HG02798 (cell line): ENCODE data around the gene DUSP14.
"Not testable (repeated sequence)": the region's sequence is repeated elsewhere in the genome, so short reads cannot be mapped to it uniquely, and the experiment has no call there.

Experiments used
- ATAC-seq: cut with Tn5 transposase; IDR thresholded peaks from one replicate; pipeline ENCODE4 v1.9.1; 2021; ENCODE audit warnings: mild to moderate bottlenecking; ENCODE audit not compliant: unreplicated experiment, poor library complexity

DUSP14 gene

DNA sequence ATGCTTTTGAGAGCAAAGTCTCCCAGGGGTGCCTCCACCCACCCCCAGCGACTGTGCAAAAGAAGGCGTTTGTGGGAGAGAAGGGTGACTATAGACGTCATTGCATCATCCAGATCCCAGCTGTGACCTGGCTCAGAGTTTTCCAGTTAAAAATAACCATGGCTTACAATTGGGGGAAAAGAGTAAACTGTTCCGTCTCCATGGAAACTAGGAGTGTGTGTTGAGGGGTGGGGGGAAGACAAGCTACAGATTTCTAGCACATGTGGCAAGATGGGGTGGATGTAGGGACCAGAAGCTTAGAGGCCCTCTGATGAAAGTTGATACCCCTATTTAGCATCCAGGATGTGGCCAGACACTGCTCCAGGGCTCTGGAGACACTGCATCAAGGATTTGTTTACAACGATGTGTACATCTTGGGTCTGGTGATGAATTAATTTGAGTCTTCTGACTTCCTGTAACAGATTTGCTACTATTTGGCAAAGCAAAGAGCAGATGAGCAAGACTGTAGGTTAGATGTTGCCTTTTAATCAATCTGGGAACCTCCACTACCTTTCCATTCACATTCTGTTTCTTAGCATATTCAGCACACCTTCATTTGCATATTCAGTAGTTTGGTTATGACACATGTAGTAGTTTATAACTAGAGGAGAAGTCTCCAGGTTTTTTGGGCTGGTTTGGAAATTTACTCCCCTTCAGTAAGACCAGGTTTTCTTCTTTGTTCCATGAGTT is 6.2 kb upstream of the DUSP14 start:
- ATAC-seq: no peak

DNA sequence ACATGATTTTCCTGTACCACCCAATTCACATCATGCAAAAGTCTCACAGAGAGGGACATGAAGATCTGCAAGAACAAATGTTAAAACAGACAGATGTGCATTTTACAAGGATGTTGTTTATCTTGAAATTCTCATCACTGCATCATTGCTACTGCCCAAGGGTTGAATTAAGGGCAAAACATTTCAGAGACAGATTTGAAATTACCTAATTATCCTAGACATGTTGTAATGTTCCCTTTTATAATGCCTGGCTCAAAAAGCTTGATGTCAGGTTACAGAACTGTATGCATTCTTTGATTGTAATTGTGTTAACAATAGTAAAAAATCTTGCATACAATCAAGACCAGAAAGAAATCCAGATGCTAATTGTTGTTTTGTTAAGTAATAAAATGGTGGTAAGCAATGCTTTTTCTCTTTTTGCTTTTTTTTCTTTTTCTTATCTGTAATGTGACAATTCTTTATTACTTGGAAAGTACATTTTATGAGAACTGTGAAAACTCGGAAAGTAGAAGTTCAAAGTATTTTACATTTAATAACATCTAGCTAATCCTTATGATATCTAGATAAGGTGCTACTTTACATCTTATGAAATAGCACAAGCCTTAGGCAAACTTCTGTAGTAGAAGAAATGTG is 3.6 kb upstream of the DUSP14 start:
- ATAC-seq: no peak

GRCh38 chr17:37488009-37488604 is 1.6 kb upstream of the DUSP14 start:
- no peak for ATAC-seq

DNA sequence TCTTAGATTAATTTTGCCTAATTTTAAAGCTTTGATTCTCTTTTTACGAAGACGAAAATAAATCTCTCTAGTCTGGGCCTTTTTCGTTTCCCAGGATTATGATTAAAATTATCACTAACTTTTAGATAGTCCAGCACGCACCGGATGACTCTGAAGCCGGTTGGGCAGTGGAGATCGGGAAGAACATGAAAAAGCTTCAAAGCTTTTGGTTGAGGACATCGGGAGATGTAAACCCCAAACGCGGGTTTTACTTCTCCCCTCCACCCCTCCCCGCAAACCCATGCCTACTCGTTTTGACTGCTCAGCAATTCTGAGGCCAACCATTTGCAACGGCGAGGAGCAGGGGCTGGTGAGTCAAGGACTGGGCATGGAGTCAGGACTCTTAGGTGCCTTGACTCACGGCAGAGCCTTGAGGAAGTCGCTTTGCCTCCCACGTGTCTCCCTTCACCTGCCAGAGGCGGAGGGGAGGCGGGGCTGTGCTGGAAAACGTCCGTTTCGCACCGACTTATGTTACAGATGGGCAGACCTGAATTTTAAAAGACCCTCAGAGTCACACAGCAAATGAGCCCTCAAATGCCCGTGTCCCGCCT is 989 bp upstream of the DUSP14 start:
- ATAC-seq: no peak

- ATAC-seq: peak; percentile 50
These were observed 414 bp downstream of the DUSP14 start for GRCh38 chr17:37490022-37490587.

DNA sequence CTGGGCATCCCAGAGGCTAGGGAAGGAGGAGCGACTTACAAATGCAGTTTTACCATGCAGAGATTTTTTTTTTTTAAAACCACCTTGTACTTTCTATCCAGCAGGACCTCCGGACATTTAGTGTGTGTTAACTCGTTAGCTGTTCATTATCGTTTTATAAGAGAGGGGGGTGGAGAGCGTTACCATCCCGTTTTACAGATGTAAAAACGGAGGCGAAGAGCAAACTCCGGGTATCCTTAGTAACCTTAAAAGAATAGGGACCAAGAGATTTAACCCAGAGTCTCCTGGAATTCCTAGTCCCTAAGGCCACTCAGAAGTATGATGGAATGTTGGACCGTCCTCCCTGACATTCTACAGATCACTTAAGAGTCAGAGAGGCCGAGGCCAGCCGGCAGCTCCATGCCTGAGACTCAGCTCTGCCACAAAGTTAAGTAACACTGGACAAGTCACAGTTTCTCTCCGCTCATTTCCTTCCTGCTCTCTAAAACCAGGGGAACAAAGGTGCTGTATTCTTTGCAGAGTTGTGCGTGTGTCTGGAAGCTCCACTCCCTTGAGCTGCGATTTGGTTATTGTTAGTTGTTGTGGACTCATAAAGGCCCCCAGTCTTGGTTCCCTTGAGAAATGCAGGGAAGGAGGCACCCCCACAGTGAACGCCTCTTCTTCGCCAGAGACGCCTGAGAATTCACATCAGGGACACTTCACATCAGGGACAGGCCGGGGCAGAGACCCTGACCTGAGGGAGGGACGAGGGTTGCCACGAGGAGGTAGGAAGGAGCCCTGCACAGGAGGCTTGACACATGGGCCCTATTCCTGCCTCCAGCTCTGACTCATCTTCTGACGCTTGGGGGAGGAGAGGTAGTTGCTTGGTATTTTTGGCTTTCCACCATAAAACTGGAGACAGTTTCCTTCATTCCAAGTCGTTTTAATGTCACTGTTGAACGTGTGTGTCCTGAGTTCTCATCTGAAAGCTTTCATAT is 1.2 kb downstream of the DUSP14 start:
- no peak for ATAC-seq

GRCh38 chr17:37492167-37492566 is 2.5 kb downstream of the DUSP14 start:
- ATAC-seq: no peak

DNA sequence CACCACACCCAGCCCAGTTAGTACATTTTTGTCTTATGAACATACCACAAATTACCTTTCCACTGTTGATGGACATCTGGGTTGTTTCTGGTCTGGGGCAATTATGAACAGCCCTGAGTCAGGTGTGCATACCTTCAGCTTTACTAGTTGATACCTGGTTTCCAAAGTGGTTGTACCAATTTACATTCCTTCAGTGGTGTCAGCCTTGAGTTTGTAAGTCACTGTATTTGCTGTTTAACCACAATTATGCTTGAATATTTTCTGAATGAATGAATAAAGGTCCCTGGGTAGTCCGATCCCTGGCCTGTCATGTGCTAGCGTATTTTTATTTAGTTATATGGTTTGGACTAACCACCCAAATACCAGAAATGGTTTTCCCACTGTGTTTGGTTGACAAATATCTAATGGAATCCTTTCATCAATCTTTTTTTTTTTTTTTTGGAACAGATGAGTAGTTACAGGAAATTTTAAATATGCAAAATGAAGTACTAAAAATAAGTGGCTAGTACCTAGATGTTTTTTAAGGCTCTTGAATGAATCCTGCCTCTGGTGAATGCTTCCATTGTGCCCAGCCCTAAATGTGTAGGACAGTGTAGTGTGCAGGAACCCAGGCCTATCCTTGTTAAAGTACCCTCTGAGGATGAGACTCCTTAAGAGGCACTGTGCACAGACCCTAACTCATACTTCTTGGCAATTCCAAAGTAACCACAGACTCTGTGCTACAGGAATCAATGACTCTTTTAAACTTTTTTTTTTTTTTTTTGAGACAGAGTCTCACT is 3.7 kb downstream of the DUSP14 start:
- no peak for ATAC-seq

- ATAC-seq: no peak
These were observed 4.7 kb downstream of the DUSP14 start for GRCh38 chr17:37494401-37494831.

DNA sequence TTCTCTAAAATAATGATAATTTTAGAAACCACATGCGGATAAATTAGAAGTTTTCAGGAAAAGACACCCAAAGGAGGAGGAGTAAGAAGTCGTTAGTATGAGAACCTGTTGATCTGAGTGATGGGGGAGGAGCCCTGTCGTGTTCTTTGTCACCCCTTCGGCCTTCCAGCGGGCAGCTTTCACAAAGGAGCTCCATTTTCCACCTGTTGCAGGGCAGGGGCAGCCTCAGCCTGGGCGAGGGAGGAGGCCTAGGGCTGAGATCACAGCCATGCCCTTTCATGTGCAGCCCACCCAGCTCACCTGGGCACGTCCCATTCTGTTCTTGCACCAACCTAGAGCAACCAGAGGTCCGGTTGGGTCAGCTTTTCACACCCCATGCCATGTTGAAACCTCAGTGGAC is 5.3 kb downstream of the DUSP14 start:
- ATAC-seq: no peak

DNA sequence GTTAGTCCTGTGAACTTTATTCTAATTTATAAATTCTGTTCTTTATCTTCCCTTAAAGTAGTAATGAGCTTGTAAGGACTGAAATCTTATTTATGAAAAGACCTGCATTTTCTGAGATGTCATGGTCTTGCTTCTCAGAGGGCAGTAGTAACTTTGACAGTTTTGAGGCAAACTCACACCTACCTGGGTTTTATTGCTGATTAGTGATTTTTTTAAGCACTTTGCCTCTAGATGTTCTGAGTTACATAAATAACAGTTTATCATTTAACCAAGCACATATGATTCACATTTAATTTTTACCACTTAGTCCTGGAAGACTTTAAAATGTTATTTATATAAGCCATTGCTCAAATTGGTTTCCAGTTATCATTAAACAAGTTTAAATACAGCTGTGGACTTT is 10.7 kb downstream of the DUSP14 start:
- ATAC-seq: no peak

- no peak for ATAC-seq
These were observed 12.6 kb downstream of the DUSP14 start for GRCh38 chr17:37502009-37502936.

DNA sequence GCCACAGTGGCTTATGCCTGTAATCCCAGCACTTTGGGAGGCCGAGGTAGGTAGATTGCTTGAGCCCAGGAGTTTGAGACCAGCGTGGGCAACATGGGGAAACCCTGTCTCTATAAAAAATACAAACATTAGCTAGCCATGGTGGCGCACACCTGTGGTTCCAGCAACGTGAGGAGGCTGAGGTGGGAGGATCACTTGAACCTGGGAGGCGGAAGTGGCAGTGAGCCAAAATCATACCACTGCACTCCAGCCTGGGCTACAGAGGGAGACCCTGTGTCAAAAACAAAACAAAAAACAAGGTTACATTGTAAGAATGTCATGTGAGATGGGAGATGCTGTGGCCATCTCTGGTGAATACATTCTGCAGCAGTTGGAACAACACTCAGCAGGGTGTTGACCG is 13.5 kb downstream of the DUSP14 start:
- ATAC-seq: no peak

GRCh38 chr17:37505333-37505732 is 15.6 kb downstream of the DUSP14 start:
- ATAC-seq: no peak

- no peak for ATAC-seq
These were observed 17.0 kb downstream of the DUSP14 start for GRCh38 chr17:37506678-37507077.

- ATAC-seq: no peak
These were observed 17.4 kb downstream of the DUSP14 start for GRCh38 chr17:37507111-37507510.

- ATAC-seq: no peak
These were observed 20.4 kb downstream of the DUSP14 start for GRCh38 chr17:37510056-37510455.

DNA sequence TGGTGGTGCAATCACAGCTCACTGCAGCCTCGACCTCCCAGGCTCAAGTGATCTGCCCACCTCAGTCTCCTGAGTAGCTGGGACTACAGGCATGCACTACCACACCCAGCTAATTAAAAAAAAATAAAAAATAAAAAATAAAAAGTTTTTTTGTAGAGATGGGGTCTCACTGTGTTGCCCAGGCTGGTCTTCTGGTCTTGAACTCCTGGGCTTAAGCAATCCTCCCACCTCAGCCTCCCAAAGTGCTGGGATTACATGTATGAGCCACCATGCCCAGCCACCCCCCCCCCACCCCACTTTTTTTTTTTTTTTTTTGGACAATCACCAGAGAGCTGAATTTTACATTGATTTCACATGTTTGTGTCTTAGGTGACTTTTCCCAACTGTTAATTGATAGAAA is 22.0 kb downstream of the DUSP14 start:
- not testable (repeated sequence) for ATAC-seq
